ENCODE measurements around the gene NR1I2.

Gene NR1I2

DNA sequence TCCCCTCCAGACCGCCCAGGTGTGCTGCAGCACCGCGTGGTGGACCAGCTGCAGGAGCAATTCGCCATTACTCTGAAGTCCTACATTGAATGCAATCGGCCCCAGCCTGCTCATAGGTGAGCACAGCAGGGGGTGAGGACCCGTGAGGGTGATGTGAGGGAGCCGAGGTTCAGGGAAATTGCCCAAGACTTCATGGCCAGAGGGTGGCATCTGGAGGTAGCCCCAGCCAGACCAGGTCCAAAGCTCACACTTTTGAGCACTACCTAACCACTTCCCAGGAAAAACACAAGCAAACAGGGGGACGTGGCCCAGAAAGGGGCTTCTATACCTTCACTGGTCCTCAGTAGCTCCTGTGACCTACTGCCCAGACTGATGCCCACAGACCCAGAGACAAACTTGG lies 33.8 kb downstream of the NR1I2 start:
- Histone ChIP-seq H3K4me3 (ENCODE audit: low read length) (no peak overlapping the region), H3K36me3 (ENCODE audit: insufficient read depth, low read length) (no peaks in the 10 kb centered on the region), H3K4me1 (ENCODE audit: insufficient read depth, low read length) (no peaks in the 10 kb centered on the region), H3K9me3 (ENCODE audit: low read length) (no peaks in the 10 kb centered on the region), H3K27me3 (ENCODE audit: insufficient read depth, low read length) (no peaks in the 10 kb centered on the region), H2AFZ (ENCODE audit: low read depth, low read length) (no peak overlapping the region)

DNA sequence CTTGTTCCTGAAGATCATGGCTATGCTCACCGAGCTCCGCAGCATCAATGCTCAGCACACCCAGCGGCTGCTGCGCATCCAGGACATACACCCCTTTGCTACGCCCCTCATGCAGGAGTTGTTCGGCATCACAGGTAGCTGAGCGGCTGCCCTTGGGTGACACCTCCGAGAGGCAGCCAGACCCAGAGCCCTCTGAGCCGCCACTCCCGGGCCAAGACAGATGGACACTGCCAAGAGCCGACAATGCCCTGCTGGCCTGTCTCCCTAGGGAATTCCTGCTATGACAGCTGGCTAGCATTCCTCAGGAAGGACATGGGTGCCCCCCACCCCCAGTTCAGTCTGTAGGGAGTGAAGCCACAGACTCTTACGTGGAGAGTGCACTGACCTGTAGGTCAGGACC lies 35.2 kb downstream of the NR1I2 start:
- H2AFZ ChIP-seq (ENCODE audit: low read depth, low read length), result no peak overlapping the region
- H3K9me3 ChIP-seq (ENCODE audit: low read length), result no peaks in the 10 kb centered on the region
- H3K36me3 ChIP-seq (ENCODE audit: insufficient read depth, low read length), result no peaks in the 10 kb centered on the region
- no peaks in the 10 kb centered on the region for H3K27me3 ChIP-seq (ENCODE audit: insufficient read depth, low read length)
- no peaks in the 10 kb centered on the region for H3K4me1 ChIP-seq (ENCODE audit: insufficient read depth, low read length)
- H3K4me3 ChIP-seq (ENCODE audit: low read length), result no peak overlapping the region

DNA sequence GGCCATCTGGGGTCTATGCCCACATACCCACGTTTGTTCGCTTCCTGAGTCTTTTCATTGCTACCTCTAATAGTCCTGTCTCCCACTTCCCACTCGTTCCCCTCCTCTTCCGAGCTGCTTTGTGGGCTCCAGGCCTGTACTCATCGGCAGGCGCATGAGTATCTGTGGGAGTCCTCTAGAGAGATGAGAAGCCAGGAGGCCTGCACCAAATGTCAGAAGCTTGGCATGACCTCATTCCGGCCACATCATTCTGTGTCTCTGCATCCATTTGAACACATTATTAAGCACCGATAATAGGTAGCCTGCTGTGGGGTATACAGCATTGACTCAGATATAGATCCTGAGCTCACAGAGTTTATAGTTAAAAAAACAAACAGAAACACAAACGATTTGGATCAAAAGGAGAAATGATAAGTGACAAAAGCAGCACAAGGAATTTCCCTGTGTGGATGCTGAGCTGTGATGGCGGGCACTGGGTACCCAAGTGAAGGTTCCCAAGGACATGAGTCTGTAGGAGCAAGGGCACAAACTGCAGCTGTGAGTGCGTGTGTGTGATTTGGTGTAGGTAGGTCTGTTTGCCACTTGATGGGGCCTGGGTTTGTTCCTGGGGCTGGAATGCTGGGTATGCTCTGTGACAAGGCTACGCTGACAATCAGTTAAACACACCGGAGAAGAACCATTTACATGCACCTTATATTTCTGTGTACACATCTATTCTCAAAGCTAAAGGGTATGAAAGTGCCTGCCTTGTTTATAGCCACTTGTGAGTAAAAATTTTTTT lies 35.9 kb downstream of the NR1I2 start:
- Histone ChIP-seq H3K4me3 (ENCODE audit: low read length) (no peak overlapping the region), H3K9me3 (ENCODE audit: low read length) (no peaks in the 10 kb centered on the region), H2AFZ (ENCODE audit: low read depth, low read length) (no peak overlapping the region), H3K4me1 (ENCODE audit: insufficient read depth, low read length) (no peaks in the 10 kb centered on the region), H3K27me3 (ENCODE audit: insufficient read depth, low read length) (no peaks in the 10 kb centered on the region), H3K36me3 (ENCODE audit: insufficient read depth, low read length) (no peaks in the 10 kb centered on the region)

DNA sequence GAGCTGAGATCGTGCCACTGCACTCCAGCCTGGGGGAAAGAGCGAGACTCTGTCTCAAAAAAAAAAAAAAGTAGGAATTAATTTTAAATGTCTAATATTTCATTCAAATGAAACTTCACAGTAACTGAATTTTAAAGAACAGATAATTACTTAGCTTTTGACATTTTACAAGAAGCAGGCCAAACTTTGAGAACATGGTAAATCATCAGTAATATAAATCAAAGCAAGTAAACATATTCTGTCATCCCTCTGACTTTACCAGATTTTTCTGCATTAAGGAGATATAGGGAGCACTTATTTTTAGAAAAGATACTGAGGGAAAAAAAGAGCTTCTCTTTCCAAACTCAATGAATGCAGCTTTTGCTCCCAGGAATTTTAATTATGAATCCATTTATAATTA lies 37.0 kb downstream of the NR1I2 start:
- no peaks in the 10 kb centered on the region for H3K9me3 ChIP-seq (ENCODE audit: low read length)
- no peaks in the 10 kb centered on the region for H3K27me3 ChIP-seq (ENCODE audit: insufficient read depth, low read length)
- H2AFZ ChIP-seq (ENCODE audit: low read depth, low read length), result no peak overlapping the region
- H3K4me3 ChIP-seq (ENCODE audit: low read length), result no peak overlapping the region
- no peaks in the 10 kb centered on the region for H3K4me1 ChIP-seq (ENCODE audit: insufficient read depth, low read length)
- H3K36me3 ChIP-seq (ENCODE audit: insufficient read depth, low read length), result no peaks in the 10 kb centered on the region

DNA sequence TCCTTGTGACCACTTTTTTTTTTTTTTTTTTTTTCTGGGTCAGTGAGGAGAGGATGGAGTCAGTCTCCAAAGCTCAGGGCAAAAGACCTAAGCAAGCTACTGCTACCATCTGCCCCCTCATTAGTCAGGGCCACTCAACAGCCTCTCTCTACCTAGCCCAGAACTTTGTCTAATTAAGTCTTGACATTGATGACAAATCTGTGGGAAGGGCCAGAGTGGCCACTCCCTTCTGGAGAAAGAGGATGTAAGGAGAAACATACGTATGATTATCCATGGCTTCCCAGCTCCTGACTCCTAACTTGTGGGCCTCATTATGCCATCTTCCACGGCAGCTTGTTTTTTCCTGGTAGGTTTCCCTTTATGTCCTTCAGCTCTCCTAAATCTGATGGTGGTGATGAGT lies 37.9 kb downstream of the NR1I2 start:
- no peaks in the 10 kb centered on the region for H3K9me3 ChIP-seq (ENCODE audit: low read length)

DNA sequence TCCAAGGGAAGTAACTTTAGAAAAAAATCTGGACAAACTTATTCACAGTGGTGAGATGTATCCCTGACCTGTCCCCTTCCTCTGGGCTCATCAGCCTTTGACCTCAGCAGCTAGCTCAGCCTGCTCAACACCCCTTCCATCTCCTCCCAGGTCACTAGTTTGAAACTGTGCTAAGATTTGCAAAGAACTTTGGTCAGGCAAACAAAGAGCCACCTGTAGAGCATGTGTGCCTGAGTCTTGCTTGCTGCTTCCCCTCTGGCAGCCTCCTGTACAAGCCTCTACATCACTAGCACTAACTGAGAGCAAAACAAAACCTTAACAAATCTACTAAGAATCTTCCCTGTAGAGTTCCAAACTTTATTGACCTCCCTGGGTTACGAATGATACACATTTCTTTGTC lies 43.9 kb downstream of the NR1I2 start:
- Histone ChIP-seq H3K4me3 (ENCODE audit: low read length) (no peak overlapping the region), H3K27me3 (ENCODE audit: insufficient read depth, low read length) (no peaks in the 10 kb centered on the region), H3K4me1 (ENCODE audit: insufficient read depth, low read length) (no peaks in the 10 kb centered on the region), H2AFZ (ENCODE audit: low read depth, low read length) (no peak overlapping the region), H3K36me3 (ENCODE audit: insufficient read depth, low read length) (peaks cover 21% of the 10 kb centered on the region), H3K9me3 (ENCODE audit: low read length) (no peaks in the 10 kb centered on the region)

More for the DNA sequence above, 37.9 kb downstream of the NR1I2 start:
- Histone ChIP-seq H3K4me3 (ENCODE audit: low read length) (no peak overlapping the region), H3K4me1 (ENCODE audit: insufficient read depth, low read length) (no peaks in the 10 kb centered on the region), H3K36me3 (ENCODE audit: insufficient read depth, low read length) (peaks cover 4% of the 10 kb centered on the region), H3K27me3 (ENCODE audit: insufficient read depth, low read length) (no peaks in the 10 kb centered on the region), H2AFZ (ENCODE audit: low read depth, low read length) (no peak overlapping the region)

DNA sequence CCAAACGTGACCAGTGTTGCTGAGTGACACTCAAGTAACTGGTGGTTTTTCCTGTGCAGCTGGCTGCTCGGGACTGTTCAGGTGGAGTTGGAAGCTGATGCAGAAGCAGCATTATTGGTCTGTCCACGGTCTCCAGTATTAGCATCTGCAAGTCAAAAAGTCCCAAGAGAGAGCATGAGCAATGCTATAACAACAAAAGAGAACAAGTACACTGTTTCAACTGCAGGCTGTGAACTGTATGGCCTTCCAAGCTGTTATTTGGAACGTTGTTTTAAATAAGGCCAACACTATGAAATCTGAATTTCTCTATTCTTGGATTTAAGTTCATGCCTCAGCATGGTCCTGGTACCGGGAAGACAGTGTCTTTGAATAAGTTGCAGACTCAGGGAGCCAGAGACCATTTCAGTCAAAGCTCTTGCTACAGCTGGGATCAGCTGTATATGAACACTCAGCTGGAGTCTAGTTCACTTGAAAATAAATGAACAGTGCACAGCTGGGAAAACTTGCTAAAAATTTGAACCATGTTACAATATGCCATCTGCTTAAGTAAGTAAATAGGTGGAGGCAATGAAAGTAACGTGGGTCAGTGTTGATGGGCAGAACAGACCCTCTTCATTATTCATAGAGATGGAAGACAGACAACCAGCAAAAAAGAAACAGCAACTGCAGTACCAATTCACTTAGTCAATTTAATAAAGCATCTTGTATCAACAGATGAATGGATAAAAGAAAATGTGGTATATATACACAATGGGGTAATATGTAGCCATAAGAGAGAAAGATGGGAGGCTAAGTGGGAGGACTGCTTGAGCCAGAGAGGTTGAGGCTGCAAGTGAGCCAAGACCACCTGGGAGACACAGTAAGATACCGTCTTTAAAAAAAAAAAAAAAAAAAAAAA lies 45.1 kb downstream of the NR1I2 start:
- Histone ChIP-seq H3K36me3 (ENCODE audit: insufficient read depth, low read length) (peaks cover 21% of the 10 kb centered on the region), H3K4me1 (ENCODE audit: insufficient read depth, low read length) (no peaks in the 10 kb centered on the region), H2AFZ (ENCODE audit: low read depth, low read length) (no peak overlapping the region), H3K9me3 (ENCODE audit: low read length) (no peaks in the 10 kb centered on the region), H3K4me3 (ENCODE audit: low read length) (no peak overlapping the region), H3K27me3 (ENCODE audit: insufficient read depth, low read length) (no peaks in the 10 kb centered on the region)

DNA sequence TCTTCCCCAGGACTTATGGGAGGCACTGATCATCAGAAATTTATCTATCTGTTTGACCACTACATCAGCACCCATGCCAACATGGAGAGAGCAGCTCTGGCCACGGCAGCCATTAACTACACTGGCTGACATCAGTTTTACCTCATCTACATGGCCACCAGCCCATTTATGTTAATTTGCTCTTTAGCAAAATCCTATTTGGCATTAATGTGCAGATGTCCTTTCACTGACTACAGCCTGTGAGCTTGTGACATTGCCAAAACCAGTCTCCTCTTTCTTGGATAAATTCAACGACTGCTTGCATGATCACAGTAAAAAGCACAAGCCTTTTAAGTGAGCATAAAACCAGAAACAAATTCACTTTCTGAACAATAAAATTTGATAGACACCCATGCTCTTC lies 47.5 kb downstream of the NR1I2 start:
- peaks cover 23% of the 10 kb centered on the region for H3K36me3 ChIP-seq (ENCODE audit: insufficient read depth, low read length)
- H3K4me1 ChIP-seq (ENCODE audit: insufficient read depth, low read length), result no peaks in the 10 kb centered on the region
- no peaks in the 10 kb centered on the region for H3K9me3 ChIP-seq (ENCODE audit: low read length)
- no peaks in the 10 kb centered on the region for H3K27me3 ChIP-seq (ENCODE audit: insufficient read depth, low read length)
- no peak overlapping the region for H2AFZ ChIP-seq (ENCODE audit: low read depth, low read length)
- no peak overlapping the region for H3K4me3 ChIP-seq (ENCODE audit: low read length)

DNA sequence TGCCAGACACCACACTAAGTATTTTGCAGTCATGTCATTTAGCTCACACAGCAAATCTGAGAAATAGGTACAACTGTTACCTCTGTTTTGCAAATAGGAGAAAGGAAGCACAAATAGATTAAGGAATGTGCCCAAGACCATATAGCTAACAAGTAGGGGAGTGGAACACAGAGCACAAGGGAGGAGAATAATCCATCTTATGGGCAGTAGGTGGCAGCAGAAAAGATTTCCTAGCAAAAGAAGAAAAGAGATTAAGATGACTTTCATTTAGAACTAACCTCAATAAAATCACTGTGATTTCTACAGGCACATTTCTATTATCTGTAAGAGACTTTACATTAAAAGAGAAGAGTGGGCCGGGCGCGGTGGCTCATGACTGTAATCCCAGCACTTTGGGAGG lies 49.1 kb downstream of the NR1I2 start:
- no peak overlapping the region for H3K4me3 ChIP-seq (ENCODE audit: low read length)
- no peaks in the 10 kb centered on the region for H3K4me1 ChIP-seq (ENCODE audit: insufficient read depth, low read length)
- no peaks in the 10 kb centered on the region for H3K27me3 ChIP-seq (ENCODE audit: insufficient read depth, low read length)
- H3K9me3 ChIP-seq (ENCODE audit: low read length), result no peaks in the 10 kb centered on the region
- peaks cover 13% of the 10 kb centered on the region for H3K36me3 ChIP-seq (ENCODE audit: insufficient read depth, low read length)
- H2AFZ ChIP-seq (ENCODE audit: low read depth, low read length), result no peak overlapping the region

DNA sequence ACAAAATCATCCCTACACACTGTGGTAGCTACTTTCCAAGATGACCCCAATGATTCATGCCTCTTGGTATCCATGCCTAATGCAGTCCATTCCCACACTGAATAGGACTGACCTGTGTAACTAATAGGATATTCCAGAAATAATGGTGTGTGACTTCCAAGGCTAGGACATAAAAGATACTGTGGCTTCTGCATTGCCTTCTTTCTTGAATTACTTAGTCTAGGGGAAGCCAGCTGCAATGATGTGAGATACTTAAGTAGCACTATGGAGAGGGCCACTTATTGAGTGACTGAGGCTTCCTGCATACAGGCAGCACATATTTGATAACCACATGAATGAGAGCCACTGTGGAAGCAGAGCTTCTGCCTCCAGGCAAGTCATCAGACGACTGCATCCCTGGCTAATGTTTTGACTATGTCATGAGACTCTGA lies 50.1 kb downstream of the NR1I2 start:
- H3K36me3 ChIP-seq (ENCODE audit: insufficient read depth, low read length), result peaks cover 6% of the 10 kb centered on the region
- no peaks in the 10 kb centered on the region for H3K9me3 ChIP-seq (ENCODE audit: low read length)

DNA sequence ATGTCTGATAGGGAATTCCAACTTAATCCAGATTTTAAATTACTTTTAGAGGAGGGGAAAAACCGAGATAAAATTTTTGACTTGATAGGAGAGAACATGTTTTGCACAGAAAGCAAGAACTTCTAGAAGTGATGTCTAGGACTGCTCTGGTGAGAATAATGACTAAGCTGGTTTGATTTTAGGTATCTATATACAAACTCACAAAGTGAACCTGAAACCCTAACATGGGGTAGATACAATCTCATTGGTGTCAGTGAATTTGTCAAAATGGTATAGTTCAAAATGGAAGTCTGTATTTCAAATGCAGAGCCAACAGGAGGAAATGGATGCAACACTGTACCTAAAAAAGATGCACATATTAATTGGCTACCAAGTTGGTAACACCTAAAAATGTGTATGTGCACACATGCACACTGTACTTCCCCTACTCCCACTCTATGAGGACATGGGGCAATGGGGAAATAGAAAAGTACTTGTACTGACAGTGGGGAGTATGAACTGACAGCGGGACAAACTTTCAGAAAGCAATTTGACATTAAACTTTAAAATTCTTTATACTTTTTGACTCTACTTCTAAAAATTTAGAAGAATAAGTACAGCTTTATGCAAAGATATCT lies 53.0 kb downstream of the NR1I2 start:
- Histone ChIP-seq H3K4me3 (ENCODE audit: low read length) (no peak overlapping the region), H3K27me3 (ENCODE audit: insufficient read depth, low read length) (no peaks in the 10 kb centered on the region), H2AFZ (ENCODE audit: low read depth, low read length) (no peak overlapping the region), H3K36me3 (ENCODE audit: insufficient read depth, low read length) (peaks cover 16% of the 10 kb centered on the region), H3K4me1 (ENCODE audit: insufficient read depth, low read length) (no peaks in the 10 kb centered on the region), H3K9me3 (ENCODE audit: low read length) (no peaks in the 10 kb centered on the region)

More for the DNA sequence above, 50.1 kb downstream of the NR1I2 start:
- no peak overlapping the region for H2AFZ ChIP-seq (ENCODE audit: low read depth, low read length)
- no peaks in the 10 kb centered on the region for H3K27me3 ChIP-seq (ENCODE audit: insufficient read depth, low read length)
- no peak overlapping the region for H3K4me3 ChIP-seq (ENCODE audit: low read length)
- no peaks in the 10 kb centered on the region for H3K4me1 ChIP-seq (ENCODE audit: insufficient read depth, low read length)

DNA sequence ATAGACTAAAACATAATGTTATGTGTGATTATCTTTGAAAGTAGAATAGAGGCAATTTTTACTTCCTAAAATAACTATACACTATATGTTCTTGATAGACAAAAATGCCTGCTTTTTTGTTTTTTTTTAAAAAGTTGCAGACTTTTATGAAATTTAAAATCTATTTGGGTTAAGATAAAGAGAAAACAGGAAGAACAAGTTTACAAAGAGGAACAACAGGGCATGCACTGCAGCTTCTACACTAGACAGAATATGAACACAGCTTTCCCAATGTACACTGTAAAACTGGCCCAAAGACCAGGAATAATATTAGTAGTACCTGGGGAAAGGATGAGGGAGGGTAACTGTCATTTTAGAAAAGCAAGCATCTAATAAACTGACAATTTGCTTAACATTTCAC lies 53.7 kb downstream of the NR1I2 start:
- no peak overlapping the region for H2AFZ ChIP-seq (ENCODE audit: low read depth, low read length)

More for the DNA sequence above, 53.7 kb downstream of the NR1I2 start:
- Histone ChIP-seq H3K36me3 (ENCODE audit: insufficient read depth, low read length) (peaks cover 16% of the 10 kb centered on the region), H3K4me1 (ENCODE audit: insufficient read depth, low read length) (no peaks in the 10 kb centered on the region), H3K9me3 (ENCODE audit: low read length) (no peaks in the 10 kb centered on the region), H3K4me3 (ENCODE audit: low read length) (no peak overlapping the region), H3K27me3 (ENCODE audit: insufficient read depth, low read length) (no peaks in the 10 kb centered on the region)
